Activated naive CD4-positive, alpha-beta T cell treated with anti-CD3 and anti-CD28 coated beads, Interleukin-2, amount 50 U/mL, for 24 hours (primary cell): Measurements from ENCODE around the gene LRRC39.

ENCODE experiments used
- H3K27ac Mint-ChIP-seq: one replicate; pipeline ENCODE4 v1.8.0; 2021; ENCODE audit warnings: mild to moderate bottlenecking, mixed read lengths
- H3K27me3 Mint-ChIP-seq: one replicate; pipeline ENCODE4 v1.8.0; 2021; ENCODE audit warnings: mixed read lengths
- H3K36me3 Mint-ChIP-seq: one replicate; pipeline ENCODE4 v1.8.0; 2021; ENCODE audit warnings: mixed read lengths
- H3K4me1 Mint-ChIP-seq: one replicate; pipeline ENCODE4 v1.8.0; 2021; ENCODE audit warnings: mixed read lengths
- H3K4me3 Mint-ChIP-seq: one replicate; pipeline ENCODE4 v1.8.0; 2021; ENCODE audit warnings: mild to moderate bottlenecking, mixed read lengths
- H3K9me3 Mint-ChIP-seq: one replicate; pipeline ENCODE4 v1.8.0; 2021; ENCODE audit warnings: mixed read lengths

The LRRC39 gene

DNA sequence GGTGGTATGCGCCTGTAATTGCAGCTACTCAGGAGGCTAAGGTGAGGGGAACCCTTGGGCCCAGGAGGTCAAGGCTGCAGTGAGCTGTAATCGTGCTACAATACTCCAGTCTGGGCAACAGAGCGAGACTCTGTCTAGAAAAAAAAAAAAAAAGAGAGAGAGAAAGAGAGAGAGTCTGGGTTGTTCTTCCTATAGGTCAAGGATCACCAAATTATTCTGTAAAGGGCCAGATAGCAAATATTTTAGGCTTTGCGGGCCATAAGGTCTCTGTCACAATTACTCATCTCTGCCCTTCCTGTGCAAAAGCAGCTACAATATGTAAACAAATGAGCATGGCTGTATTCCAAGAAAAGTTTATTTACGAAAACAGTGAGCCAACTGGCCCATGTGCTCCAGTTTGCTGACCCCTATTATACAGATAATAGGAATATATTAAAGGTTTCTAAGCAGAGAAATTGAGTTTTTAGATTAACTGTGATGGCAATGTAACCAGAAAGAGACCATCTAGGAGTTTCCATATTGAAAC lies 47.4 kb downstream of the LRRC39 start:
- Mint-ChIP-seq H3K4me3 (no peak overlapping the region), H3K4me1 (peaks cover 47% of the 10 kb centered on the region), H3K27me3 (no peaks in the 10 kb centered on the region), H3K36me3 (peaks cover 2% of the 10 kb centered on the region), H3K9me3 (no peaks in the 10 kb centered on the region), H3K27ac (no peak overlapping the region)

DNA sequence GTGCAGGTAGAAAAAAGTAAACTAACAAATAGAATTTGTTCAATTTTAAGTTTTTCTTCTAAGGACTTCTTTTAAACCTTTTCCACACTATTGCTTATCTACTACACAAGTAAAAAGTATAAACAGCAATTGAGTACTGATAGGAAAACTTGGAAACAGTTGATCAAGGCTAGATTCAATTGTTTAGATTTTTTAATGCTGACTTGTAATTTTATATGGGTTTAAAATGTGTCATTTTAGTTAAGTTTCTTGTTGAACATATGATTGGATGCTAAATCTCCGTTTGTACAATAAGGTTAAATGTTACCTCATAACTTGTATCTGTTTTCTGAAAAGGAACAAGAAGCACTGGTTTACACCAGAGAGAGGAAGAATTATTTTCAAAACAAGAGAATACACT lies 50.8 kb downstream of the LRRC39 start:
- no peaks in the 10 kb centered on the region for H3K9me3 Mint-ChIP-seq
- no peak overlapping the region for H3K4me3 Mint-ChIP-seq
- H3K36me3 Mint-ChIP-seq: peaks cover 5% of the 10 kb centered on the region
- H3K4me1 Mint-ChIP-seq: peaks cover 22% of the 10 kb centered on the region
- no peak overlapping the region for H3K27ac Mint-ChIP-seq
- no peaks in the 10 kb centered on the region for H3K27me3 Mint-ChIP-seq

DNA sequence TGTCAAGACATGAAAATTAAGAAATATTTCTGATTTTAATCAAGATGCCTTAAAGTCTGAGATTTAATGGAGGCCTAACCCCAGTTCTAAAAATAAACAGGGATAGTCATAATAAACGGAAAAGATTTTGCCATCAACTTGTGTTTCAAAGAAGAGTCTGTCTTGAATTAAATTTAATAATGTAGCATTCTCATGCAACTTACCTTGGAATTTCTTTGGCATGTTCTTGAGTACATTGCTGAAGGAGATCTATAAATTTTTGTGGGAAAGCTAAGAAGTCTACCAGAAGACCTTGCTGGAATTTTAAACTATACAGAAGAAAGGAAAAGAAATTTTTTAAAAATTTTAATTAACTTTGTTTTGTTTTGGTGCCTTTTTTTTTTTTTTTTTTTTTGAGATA lies 55.9 kb downstream of the LRRC39 start:
- Mint-ChIP-seq H3K4me3 (no peak overlapping the region), H3K27me3 (no peaks in the 10 kb centered on the region), H3K36me3 (peaks cover 13% of the 10 kb centered on the region), H3K9me3 (no peaks in the 10 kb centered on the region), H3K27ac (no peak overlapping the region), H3K4me1 (peaks cover under 1% of the 10 kb centered on the region)

DNA sequence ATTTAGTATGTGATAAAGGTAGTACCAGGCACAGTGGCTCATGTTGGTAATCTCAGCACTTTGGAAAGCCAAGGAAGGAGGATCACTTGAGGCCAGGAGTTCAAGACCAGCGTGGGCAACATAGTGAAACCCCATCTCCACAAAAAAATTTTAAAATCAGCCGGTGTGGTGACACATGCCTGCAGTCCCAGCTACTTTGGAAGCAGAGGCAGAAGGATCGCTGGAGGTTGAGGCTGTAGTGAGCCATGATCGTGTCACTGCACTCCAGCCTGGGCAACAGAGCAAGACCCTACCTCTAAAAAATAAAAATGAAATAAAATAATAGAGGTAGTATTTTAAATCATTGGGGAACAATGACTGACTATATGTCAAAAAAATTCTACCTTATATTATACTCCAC lies 62.5 kb downstream of the LRRC39 start:
- Mint-ChIP-seq H3K9me3 (no peaks in the 10 kb centered on the region), H3K4me3 (no peak overlapping the region), H3K27me3 (no peaks in the 10 kb centered on the region), H3K4me1 (no peaks in the 10 kb centered on the region), H3K27ac (no peak overlapping the region), H3K36me3 (peaks cover 16% of the 10 kb centered on the region)

DNA sequence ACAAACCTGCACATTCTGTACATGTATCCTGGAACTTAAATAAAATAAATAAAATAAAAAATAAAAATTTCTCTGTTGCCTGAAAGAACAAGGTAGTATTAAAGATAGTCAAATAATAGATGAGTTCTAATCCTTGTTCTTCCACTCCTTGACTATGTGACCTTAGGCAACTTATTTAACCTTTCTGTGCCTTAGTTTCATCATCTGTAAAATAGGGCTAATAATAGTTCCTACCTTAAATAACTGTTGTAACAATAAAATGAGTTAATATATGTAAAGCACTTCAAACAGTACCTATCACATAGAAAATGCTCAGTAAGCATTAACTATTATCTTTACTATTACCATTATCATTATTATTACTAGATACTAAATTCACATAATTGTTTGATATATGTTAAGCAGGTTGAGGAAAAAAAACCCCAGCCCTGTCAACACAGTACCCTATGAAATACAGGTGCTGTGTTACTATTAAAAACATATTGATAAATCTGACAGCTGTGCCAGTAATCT lies 68.4 kb downstream of the LRRC39 start:
- no peaks in the 10 kb centered on the region for H3K9me3 Mint-ChIP-seq
- H3K4me1 Mint-ChIP-seq: peaks cover 5% of the 10 kb centered on the region
- H3K27ac Mint-ChIP-seq: no peak overlapping the region
- H3K27me3 Mint-ChIP-seq: no peaks in the 10 kb centered on the region
- peaks cover 12% of the 10 kb centered on the region for H3K36me3 Mint-ChIP-seq
- H3K4me3 Mint-ChIP-seq: no peak overlapping the region

DNA sequence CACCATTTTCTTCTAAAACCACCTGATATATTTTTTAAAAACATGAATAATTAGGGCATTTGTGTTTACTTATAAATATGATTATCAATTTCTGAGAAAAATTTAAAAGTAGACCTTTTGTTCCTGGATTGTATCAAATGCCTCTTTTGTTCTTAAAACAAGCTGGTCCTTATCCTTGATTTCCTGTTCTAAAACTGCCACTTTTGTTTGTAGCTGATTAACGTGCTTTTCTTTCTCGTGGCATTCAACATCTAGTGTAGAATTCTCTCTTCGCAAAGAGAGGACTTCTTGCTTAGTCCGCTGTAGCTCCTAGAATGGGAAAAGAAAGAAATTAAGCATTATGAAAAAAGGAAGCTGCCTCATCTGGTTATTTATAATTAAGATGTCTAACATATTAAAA lies 70.4 kb downstream of the LRRC39 start:
- no peak overlapping the region for H3K27ac Mint-ChIP-seq
- no peaks in the 10 kb centered on the region for H3K27me3 Mint-ChIP-seq
- no peak overlapping the region for H3K4me3 Mint-ChIP-seq
- peaks cover 10% of the 10 kb centered on the region for H3K36me3 Mint-ChIP-seq
- H3K4me1 Mint-ChIP-seq: peaks cover 5% of the 10 kb centered on the region
- H3K9me3 Mint-ChIP-seq: no peaks in the 10 kb centered on the region

DNA sequence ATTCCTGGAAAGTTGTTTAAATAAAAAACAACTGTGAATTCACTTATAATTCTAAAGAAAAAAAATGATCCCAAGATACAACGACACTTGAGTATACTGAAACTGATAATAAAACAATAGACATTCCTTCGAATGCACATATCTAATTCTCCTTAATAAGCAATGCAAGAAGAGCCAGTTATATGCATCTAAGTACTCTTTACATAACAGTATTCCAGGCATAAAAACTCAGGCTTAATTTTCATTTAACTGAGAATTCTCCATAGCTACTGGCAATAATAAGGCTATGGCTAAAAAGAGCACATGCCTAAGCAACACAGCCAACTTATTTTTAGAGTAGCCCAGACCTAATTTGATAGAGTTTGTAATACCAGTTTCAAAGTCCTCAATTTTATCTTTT lies 76.5 kb downstream of the LRRC39 start:
- Mint-ChIP-seq H3K27ac (no peak overlapping the region), H3K36me3 (peaks cover 24% of the 10 kb centered on the region), H3K9me3 (no peaks in the 10 kb centered on the region), H3K27me3 (no peaks in the 10 kb centered on the region), H3K4me1 (no peaks in the 10 kb centered on the region), H3K4me3 (no peak overlapping the region)

DNA sequence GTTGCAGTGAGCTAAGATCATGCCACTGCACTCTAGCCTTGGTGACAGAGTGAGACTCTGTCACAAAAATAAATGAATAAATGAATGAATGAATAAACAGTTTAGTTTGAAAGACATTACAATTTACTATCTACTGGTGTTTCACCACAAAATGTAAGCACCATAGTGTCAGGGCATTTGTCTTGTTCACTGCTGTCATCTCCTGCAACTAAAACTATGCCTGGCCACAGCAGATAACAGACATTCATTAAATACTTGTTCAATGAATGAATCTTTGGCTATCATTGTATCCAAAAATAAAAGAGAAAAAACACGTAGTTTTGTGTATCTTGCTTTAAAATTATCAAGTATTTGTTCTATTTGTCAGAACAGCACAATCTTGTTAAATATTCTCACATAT lies 77.9 kb downstream of the LRRC39 start:
- Mint-ChIP-seq H3K27me3 (no peaks in the 10 kb centered on the region), H3K4me3 (no peak overlapping the region), H3K36me3 (peaks cover 27% of the 10 kb centered on the region), H3K9me3 (no peaks in the 10 kb centered on the region), H3K4me1 (no peaks in the 10 kb centered on the region), H3K27ac (no peak overlapping the region)
